GM23338 (cell line): ENCODE data around the gene RNF220. TPM values are rescaled to one million over a fixed set of nuclear protein-coding genes. Genes with fewer than 3 reads are reported as not detected.

Source experiments
- ATAC-seq: fragments of 200-7000 bp; cut with Tn5 transposase; 3 replicates; pipeline ENCODE4 v1.9.1; 2020
- DNase-seq: peaks from one replicate; pipeline ENCODE4 v3.0.0-alpha.2; 2015; ENCODE audit warnings: low spot score
- H2AFZ ChIP-seq: fragments of 200-600 bp; sonication (generic); 2 replicates; pipeline ENCODE4 v1.8.0; 2016; ENCODE audit warnings: antibody characterized with exemption, mild to moderate bottlenecking, moderate library complexity
- H3F3A ChIP-seq: fragments of 200-600 bp; sonication (generic); replicated peaks from 2 replicates; pipeline ENCODE4 v1.8.0; 2017; ENCODE audit warnings: antibody characterized with exemption, mixed run types, low read depth
- H3K27ac ChIP-seq: fragments of 200-600 bp; sonication (generic); 2 replicates; pipeline ENCODE4 v1.6.1; 2016; ENCODE audit warnings: low read depth
- H3K27me3 ChIP-seq: fragments of 200-600 bp; sonication (generic); 2 replicates; pipeline ENCODE4 v1.8.0; 2016; ENCODE audit warnings: mild to moderate bottlenecking, mixed run types, moderate library complexity; ENCODE audit not compliant: insufficient read depth
- H3K36me3 ChIP-seq: fragments of 200-600 bp; sonication (generic); 2 replicates; pipeline ENCODE4 v1.8.0; 2016; ENCODE audit warnings: mild to moderate bottlenecking; ENCODE audit not compliant: insufficient read depth
- H3K4me1 ChIP-seq: fragments of 200-600 bp; sonication (generic); 2 replicates; pipeline ENCODE4 v1.8.0; 2016; ENCODE audit warnings: mild to moderate bottlenecking, moderate library complexity; ENCODE audit not compliant: insufficient read depth
- H3K4me2 ChIP-seq: fragments of 200-600 bp; sonication (generic); 2 replicates; pipeline ENCODE4 v1.7.1; 2017; ENCODE audit warnings: mixed run types
- H3K4me3 ChIP-seq: fragments of 200-600 bp; sonication (generic); 2 replicates; pipeline ENCODE4 v1.6.1; 2016; ENCODE audit warnings: mixed run types
- H3K79me2 ChIP-seq: fragments of 200-600 bp; sonication (generic); replicated peaks from 2 replicates; pipeline ENCODE4 v1.8.0; 2017; ENCODE audit warnings: mild to moderate bottlenecking; ENCODE audit not compliant: insufficient read depth
- H3K9me2 ChIP-seq: fragments of 200-600 bp; sonication (generic); 2 replicates; pipeline ENCODE4 v1.8.0; 2017; ENCODE audit not compliant: insufficient read depth
- H4K20me1 ChIP-seq: fragments of 200-600 bp; sonication (generic); replicated peaks from 2 replicates; pipeline ENCODE4 v1.8.0; 2017; ENCODE audit warnings: mild to moderate bottlenecking; ENCODE audit not compliant: insufficient read depth
- H3K27ac Mint-ChIP-seq: 2 replicates; pipeline ENCODE4 v1.8.0; 2020; ENCODE audit warnings: inconsistent platforms, mild to moderate bottlenecking, moderate library complexity, mixed read lengths
- H3K27me3 Mint-ChIP-seq: 3 replicates; pipeline ENCODE4 v1.8.0; 2022; ENCODE audit warnings: low read depth, mild to moderate bottlenecking, moderate library complexity, mixed read lengths, inconsistent platforms; ENCODE audit not compliant: insufficient read depth, poor library complexity
- H3K36me3 Mint-ChIP-seq: 3 replicates; pipeline ENCODE4 v1.8.0; 2021; ENCODE audit warnings: low read depth, mild to moderate bottlenecking, inconsistent platforms, moderate library complexity, mixed read lengths
- H3K4me1 Mint-ChIP-seq: 3 replicates; pipeline ENCODE4 v1.8.0; 2020; ENCODE audit warnings: mild to moderate bottlenecking, inconsistent platforms, mixed read lengths
- H3K4me3 Mint-ChIP-seq: 3 replicates; pipeline ENCODE4 v1.8.0; 2021; ENCODE audit warnings: moderate library complexity, mild to moderate bottlenecking, inconsistent platforms, mixed read lengths
- H3K9me3 Mint-ChIP-seq: 3 replicates; pipeline ENCODE4 v1.8.0; 2020; ENCODE audit warnings: moderate library complexity, mild to moderate bottlenecking, inconsistent platforms, mixed read lengths
- CREB1 ChIP-seq: fragments of 250-450 bp; sonication (Bioruptor Pico); IDR thresholded peaks from 2 replicates; pipeline ENCODE4 v1.5.0; 2020; ENCODE audit warnings: low read depth, mild to moderate bottlenecking, moderate library complexity
- CTCF ChIP-seq, 2 experiments: fragments of 200-600 bp in 1 of 2; sonication (generic) in 1 of 2; conservative IDR thresholded peaks; 2 replicates each; pipeline versions ENCODE4 v1.5.1 to v1.6.1; 2016 to 2017; ENCODE audit warnings: antibody characterized with exemption in 2 of 2, low read depth in 2 of 2, mild to moderate bottlenecking in 2 of 2, moderate library complexity in 1 of 2
- ETS1 ChIP-seq: IDR thresholded peaks from 2 replicates; pipeline ENCODE4 v1.6.1; 2016; ENCODE audit warnings: antibody characterized with exemption
- EZH2 ChIP-seq: fragments of 200-600 bp; sonication (generic); IDR thresholded peaks from one replicate; pipeline ENCODE4 v1.8.0; 2017; ENCODE audit warnings: antibody characterized with exemption, mild to moderate bottlenecking, low read depth; ENCODE audit not compliant: unreplicated experiment
- EZH2phosphoT487 ChIP-seq: fragments of 200-600 bp; sonication (generic); IDR thresholded peaks from one replicate; pipeline ENCODE4 v1.8.1; 2018; ENCODE audit warnings: antibody characterized with exemption; ENCODE audit not compliant: unreplicated experiment
- POLR2AphosphoS5 ChIP-seq: IDR thresholded peaks from 2 replicates; pipeline ENCODE4 v1.6.1; 2016; ENCODE audit warnings: antibody characterized with exemption, low read depth
- STAT1 ChIP-seq: IDR thresholded peaks from one replicate; pipeline ENCODE4 v1.6.1; 2016; ENCODE audit warnings: antibody characterized with exemption; ENCODE audit not compliant: unreplicated experiment
- ZNF114 ChIP-seq: fragments of 250-450 bp; sonication (Bioruptor Pico); IDR thresholded peaks from 2 replicates; pipeline ENCODE4 v1.5.0; 2020; ENCODE audit warnings: mild to moderate bottlenecking, moderate library complexity
- polyA plus RNA-seq: library from polyadenylated mRNA; unstranded; fragments of >200 nt; fragmentation: Nextera tagmentation; extraction: Ambion mirVana; gene quantifications from 2 replicates; pipeline ENCODE4 v1.2.1, GENCODE V29; 2016
- total RNA-seq: library from RNA; depleted of rRNA; stranded (reverse); fragments of >200 nt; shearing (Covaris generic); gene quantifications from 2 replicates; pipeline ENCODE4 v1.2.3, GENCODE V29; 2014
- TF ChIP-seq, protein P1 (sequence below): IDR thresholded peaks from one replicate; pipeline ENCODE4 v1.6.1; 2018; ENCODE audit warnings: antibody characterized with exemption; ENCODE audit not compliant: unreplicated experiment

RNF220 gene
- total and polyA plus RNA-seq, 2 experiments from 2014 or later, result 72.8 to 168 TPM

DNA sequence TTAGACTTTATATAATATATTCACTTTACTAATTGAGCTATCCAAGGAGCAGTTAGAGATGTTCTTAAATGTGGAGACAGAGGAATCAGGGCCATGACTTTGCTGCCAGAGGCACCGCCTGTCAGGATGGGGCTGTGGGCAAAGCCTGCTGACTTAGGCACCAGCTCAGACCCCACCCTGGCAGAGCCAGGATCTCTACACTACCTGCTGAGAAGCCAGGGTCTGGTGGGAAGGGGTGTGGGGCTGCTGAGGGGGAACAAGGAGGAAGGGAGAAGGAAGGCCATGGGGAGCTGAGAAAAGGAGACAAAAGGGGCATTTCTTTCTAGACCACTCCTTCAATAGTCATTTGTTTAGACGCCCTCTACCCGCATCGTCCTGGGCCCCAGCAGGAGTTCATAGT lies 164.4 kb downstream of the RNF220 start (continued):
- TF ChIP-seq ETS1 (no peak), CTCF (conservative IDR thresholded peaks at IDR 0.05; ENCODE audit: low read depth in 2 of 2) (no peak)

DNA sequence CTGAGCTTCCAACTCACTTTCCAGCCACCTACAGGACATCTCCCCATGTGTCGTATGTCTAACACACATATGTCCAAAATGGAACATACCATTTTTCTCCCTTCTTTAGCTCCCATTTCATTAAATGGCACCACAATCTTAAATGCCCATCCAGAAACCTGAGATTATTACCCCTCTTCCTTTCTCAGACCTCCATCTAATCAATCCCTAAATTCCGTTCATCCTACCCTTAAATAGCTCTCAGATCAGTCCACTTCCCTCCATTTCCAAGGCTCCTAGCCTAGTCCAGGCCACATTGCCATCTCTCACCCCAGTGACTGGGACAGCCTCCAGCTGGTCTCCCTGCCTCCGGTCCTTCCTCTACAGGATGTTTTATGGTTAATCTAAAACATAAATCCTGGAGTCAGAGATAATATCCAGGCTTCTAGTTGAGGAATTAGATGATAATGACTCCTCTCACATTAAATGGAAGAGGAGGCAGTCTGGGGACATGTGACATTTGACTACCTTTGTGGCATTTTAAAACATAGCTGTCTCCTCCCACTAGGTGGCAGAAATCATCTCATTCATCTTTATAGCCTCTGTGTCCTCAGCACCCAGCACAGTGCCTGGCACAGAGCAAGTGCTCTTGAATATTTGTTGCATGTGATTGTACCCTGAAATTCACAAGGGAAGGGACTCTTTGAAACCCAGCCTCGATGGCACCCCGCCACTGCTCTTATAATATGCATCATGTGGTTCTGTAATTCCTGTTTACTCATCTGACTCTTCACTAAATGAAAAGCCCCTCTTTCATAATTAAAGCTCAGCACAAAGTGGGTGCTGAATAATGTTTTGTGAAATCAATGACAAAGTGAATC lies 166.9 kb downstream of the RNF220 start:
- peak; percentile 31 for ATAC-seq
- Histone ChIP-seq H3K4me3 (no peak overlapping the region), H4K20me1 (no peaks in the 10 kb centered on the region), H3K27me3 (no peaks in the 10 kb centered on the region), H3K27ac (no peak overlapping the region), H3K36me3 (no peaks in the 10 kb centered on the region), H2AFZ (no peak overlapping the region), H3K79me2 (no peaks in the 10 kb centered on the region), H3K4me1 (peaks cover 26% of the 10 kb centered on the region), H3K9me2 (0 out of 2 replicates have a peak, but pooled peaks cover 8% of the 10 kb centered on the region), H3F3A (0 out of 2 replicates have a peak, but pooled peaks cover 3% of the 10 kb centered on the region), H3K4me2 (no peak overlapping the region)
- no peak for TF ChIP-seq EZH2phosphoT487
- peak; percentile 64 to 72 for TF ChIP-seq CTCF (conservative IDR thresholded peaks at IDR 0.05; ENCODE audit: low read depth in 2 of 2)
- no peak for TF ChIP-seq ZNF114
- TF ChIP-seq CREB1 (CRISPR knock-in tag), result no peak
- TF ChIP-seq STAT1, result no peak
- Mint-ChIP-seq H3K27me3 (peaks cover 15% of the 10 kb centered on the region), H3K9me3 (no peaks in the 10 kb centered on the region), H3K27ac (no peak overlapping the region), H3K36me3 (no peaks in the 10 kb centered on the region; the same call in 2 of the 3 replicates), H3K4me3 (no peak overlapping the region), H3K4me1 (peaks cover 32% of the 10 kb centered on the region)
- peak; percentile 63 for DNase-seq

DNA sequence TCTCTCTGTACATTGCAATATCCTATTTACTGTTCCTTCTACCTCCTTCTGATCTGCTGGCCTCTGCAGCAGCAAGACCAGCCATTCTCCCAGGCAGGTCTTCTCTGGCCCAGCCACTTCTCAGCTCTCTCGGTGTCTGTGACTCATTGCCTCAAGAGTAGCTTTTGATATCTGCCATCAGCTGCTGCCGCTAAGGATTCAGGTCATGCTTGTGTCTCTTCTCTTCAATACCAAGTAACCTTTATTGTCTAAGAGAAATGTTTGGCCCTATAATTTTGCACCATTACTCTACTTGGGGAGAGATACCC lies 167.5 kb downstream of the RNF220 start:
- Histone ChIP-seq H3K36me3 (no peaks in the 10 kb centered on the region), H2AFZ (no peak overlapping the region), H3F3A (0 out of 2 replicates have a peak, but pooled peaks cover 3% of the 10 kb centered on the region), H3K27ac (no peak overlapping the region), H3K79me2 (no peaks in the 10 kb centered on the region), H3K4me2 (no peak overlapping the region), H4K20me1 (no peaks in the 10 kb centered on the region), H3K4me3 (no peak overlapping the region), H3K4me1 (peaks cover 26% of the 10 kb centered on the region), H3K9me2 (0 out of 2 replicates have a peak, but pooled peaks cover 11% of the 10 kb centered on the region), H3K27me3 (no peaks in the 10 kb centered on the region)
- no peak for DNase-seq
- Mint-ChIP-seq H3K4me3 (no peak overlapping the region), H3K36me3 (no peaks in the 10 kb centered on the region), H3K4me1 (peaks cover 37% of the 10 kb centered on the region), H3K27me3 (peaks cover 15% of the 10 kb centered on the region), H3K9me3 (no peaks in the 10 kb centered on the region), H3K27ac (no peak overlapping the region)
- no peak for ATAC-seq
- TF ChIP-seq EZH2 (no peak), ETS1 (no peak), EZH2phosphoT487 (no peak), ZNF114 (no peak), POLR2AphosphoS5 (no peak)
- TF ChIP-seq, protein P1, sequence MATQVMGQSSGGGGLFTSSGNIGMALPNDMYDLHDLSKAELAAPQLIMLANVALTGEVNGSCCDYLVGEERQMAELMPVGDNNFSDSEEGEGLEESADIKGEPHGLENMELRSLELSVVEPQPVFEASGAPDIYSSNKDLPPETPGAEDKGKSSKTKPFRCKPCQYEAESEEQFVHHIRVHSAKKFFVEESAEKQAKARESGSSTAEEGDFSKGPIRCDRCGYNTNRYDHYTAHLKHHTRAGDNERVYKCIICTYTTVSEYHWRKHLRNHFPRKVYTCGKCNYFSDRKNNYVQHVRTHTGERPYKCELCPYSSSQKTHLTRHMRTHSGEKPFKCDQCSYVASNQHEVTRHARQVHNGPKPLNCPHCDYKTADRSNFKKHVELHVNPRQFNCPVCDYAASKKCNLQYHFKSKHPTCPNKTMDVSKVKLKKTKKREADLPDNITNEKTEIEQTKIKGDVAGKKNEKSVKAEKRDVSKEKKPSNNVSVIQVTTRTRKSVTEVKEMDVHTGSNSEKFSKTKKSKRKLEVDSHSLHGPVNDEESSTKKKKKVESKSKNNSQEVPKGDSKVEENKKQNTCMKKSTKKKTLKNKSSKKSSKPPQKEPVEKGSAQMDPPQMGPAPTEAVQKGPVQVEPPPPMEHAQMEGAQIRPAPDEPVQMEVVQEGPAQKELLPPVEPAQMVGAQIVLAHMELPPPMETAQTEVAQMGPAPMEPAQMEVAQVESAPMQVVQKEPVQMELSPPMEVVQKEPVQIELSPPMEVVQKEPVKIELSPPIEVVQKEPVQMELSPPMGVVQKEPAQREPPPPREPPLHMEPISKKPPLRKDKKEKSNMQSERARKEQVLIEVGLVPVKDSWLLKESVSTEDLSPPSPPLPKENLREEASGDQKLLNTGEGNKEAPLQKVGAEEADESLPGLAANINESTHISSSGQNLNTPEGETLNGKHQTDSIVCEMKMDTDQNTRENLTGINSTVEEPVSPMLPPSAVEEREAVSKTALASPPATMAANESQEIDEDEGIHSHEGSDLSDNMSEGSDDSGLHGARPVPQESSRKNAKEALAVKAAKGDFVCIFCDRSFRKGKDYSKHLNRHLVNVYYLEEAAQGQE, result no peak
